ENCODE measurements around the gene DOLPP1.
"Not testable (repeated sequence)": the region's sequence is repeated elsewhere in the genome, so short reads cannot be mapped to it uniquely, and the experiment has no call there.

- TF ChIP-seq POLR2AphosphoS5, POLR2A (IDR thresholded peaks at IDR 0.05; ENCODE audit: low read depth, low read length): not testable (repeated sequence)
Observed at GRCh38 chr9:129122976-129123375, 42.1 kb downstream of the DOLPP1 start.
